HCT116 (cell line): ENCODE data around the gene LORICRIN. TPM values are rescaled to one million over a fixed set of nuclear protein-coding genes. Genes with fewer than 3 reads are reported as not detected.

Source experiments
- ATAC-seq: fragments of 200-7000 bp; cut with Tn5 transposase; 2 replicates; pipeline ENCODE4 v1.9.1; 2020; ENCODE audit warnings: mild to moderate bottlenecking, moderate library complexity
- BruUV-seq: library from RNA; stranded (reverse); fragments of 400-500 nt; replicated peaks from 2 replicates; lab custom pipeline; 2021; lab: Mats Ljungman, UMichigan
- CTCF ChIA-PET: fragments of 300-600 bp; sonication (Branson Sonifier 250); formaldehyde crosslinking; loops from one replicate; lab custom pipeline; 2021; ENCODE audit warnings: antibody characterized with exemption; lab: Charles Lee
- POLR2A ChIA-PET: fragments of 300-600, 350-600 bp; sonication (Branson Sonifier 250); formaldehyde crosslinking; loops from one replicate; lab custom pipeline; 2021; ENCODE audit warnings: antibody characterized with exemption; lab: Charles Lee
- RAD21 ChIA-PET, 2 experiments: fragments of 300-600 bp; sonication (Branson Sonifier 250); formaldehyde crosslinking; loops; one replicate each; lab custom pipeline; 2023; ENCODE audit warnings: low total read pairs in 2 of 2; ENCODE audit not compliant: uncharacterized antibody in 2 of 2, unreplicated experiment in 2 of 2, low non-redundant PET in 1 of 2; lab: Charles Lee
- DNase-seq: peaks from one replicate; pipeline ENCODE4 v3.0.0-alpha.2; 2010; ENCODE audit warnings: low read depth, low spot score
- H2AFZ ChIP-seq: fragments of 200-600 bp; shearing (Covaris generic), sonication (generic); 2 replicates; pipeline ENCODE4 v1.6.1; 2017; ENCODE audit warnings: low read depth, mixed run types, mixed read lengths, antibody characterized with exemption, low read length; ENCODE audit not compliant: poor library complexity, severe bottlenecking
- H3K27ac ChIP-seq: 2 replicates; pipeline ENCODE4 v1.5.1; 2012; ENCODE audit warnings: low read depth, low read length
- H3K27me3 ChIP-seq: fragments of 200-600 bp; sonication (generic); 2 replicates; pipeline ENCODE4 v1.6.1; 2016; ENCODE audit warnings: mixed run types, low read length, mixed read lengths; ENCODE audit not compliant: insufficient read depth
- H3K36me3 ChIP-seq, 2 experiments: fragments of 200-500 bp in 1 of 2; fragments of 200-600 bp in 1 of 2; sonication (Bioruptor generic) in 1 of 2; sonication (generic) in 1 of 2; 2 replicates each; pipeline versions ENCODE4 v1.5.1 to v1.6.1; 2014 to 2016; ENCODE audit warnings: low read length in 2 of 2, inconsistent platforms in 1 of 2, mixed read lengths in 1 of 2, mixed run types in 1 of 2; ENCODE audit not compliant: insufficient read depth in 2 of 2, control insufficient read depth in 1 of 2
- H3K4me1 ChIP-seq, 2 experiments: fragments of 200-600 bp in 1 of 2; sonication (generic) in 1 of 2; 2 replicates each; pipeline versions ENCODE4 v1.5.1 to v1.6.1; 2012 to 2017; ENCODE audit warnings: low read length in 2 of 2, inconsistent platforms in 1 of 2, mild to moderate bottlenecking in 1 of 2, mixed read lengths in 1 of 2, mixed run types in 1 of 2, moderate library complexity in 1 of 2; ENCODE audit not compliant: insufficient read depth in 2 of 2, control insufficient read depth in 1 of 2
- H3K4me2 ChIP-seq: fragments of 200-600 bp; sonication (generic); 2 replicates; pipeline ENCODE4 v1.6.1; 2017; ENCODE audit warnings: mixed run types, low read length, mixed read lengths
- H3K4me3 ChIP-seq, 2 experiments: fragments of 200-600 bp in 1 of 2; sonication (generic) in 1 of 2; replicated peaks in 1 of 2; 2 replicates each; pipeline ENCODE4 v1.5.1; 2011 to 2016; ENCODE audit warnings: low read length in 2 of 2, control low read depth in 1 of 2, low read depth in 1 of 2, mild to moderate bottlenecking in 1 of 2, mixed read lengths in 1 of 2, mixed run types in 1 of 2
- H3K79me2 ChIP-seq: fragments of 200-600 bp; sonication (generic); 2 replicates; pipeline ENCODE4 v1.6.1; 2017; ENCODE audit warnings: mild to moderate bottlenecking, mixed run types, low read length, moderate library complexity, mixed read lengths; ENCODE audit not compliant: insufficient read depth
- H3K9ac ChIP-seq: fragments of 200-600 bp; sonication (generic); 2 replicates; pipeline ENCODE4 v1.6.1; 2016; ENCODE audit warnings: low read length, mixed read lengths
- H3K9me2 ChIP-seq: fragments of 200-600 bp; sonication (generic), shearing (Covaris generic); 2 replicates; pipeline ENCODE4 v1.6.1; 2017; ENCODE audit warnings: mixed run types, mild to moderate bottlenecking, moderate library complexity; ENCODE audit not compliant: insufficient read depth
- H3K9me3 ChIP-seq, 2 experiments: fragments of 200-500 bp in 1 of 2; fragments of 200-600 bp in 1 of 2; sonication (Bioruptor generic) in 1 of 2; sonication (generic) in 1 of 2; 2 replicates each; pipeline ENCODE4 v1.6.1; 2014 to 2017; ENCODE audit warnings: low read length in 2 of 2, mixed read lengths in 2 of 2, inconsistent platforms in 1 of 2, low read depth in 1 of 2, mild to moderate bottlenecking in 1 of 2, mixed run types in 1 of 2, moderate library complexity in 1 of 2; ENCODE audit not compliant: control insufficient read depth in 1 of 2, insufficient read depth in 1 of 2
- H4K20me1 ChIP-seq: fragments of 200-600 bp; sonication (generic), shearing (Covaris generic); 2 replicates; pipeline ENCODE4 v1.6.1; 2017; ENCODE audit warnings: mixed run types, mild to moderate bottlenecking, moderate library complexity; ENCODE audit not compliant: insufficient read depth
- CEBPB ChIP-seq: IDR thresholded peaks from 2 replicates; pipeline ENCODE4 v1.6.1; 2012; ENCODE audit warnings: low read depth
- MAX ChIP-seq: IDR thresholded peaks from 2 replicates; pipeline ENCODE4 v1.6.1; 2012
- RAD21 ChIP-seq: IDR thresholded peaks from 2 replicates; pipeline ENCODE4 v1.6.1; 2012; ENCODE audit warnings: low read depth, mild to moderate bottlenecking
- REST ChIP-seq: IDR thresholded peaks from 2 replicates; pipeline ENCODE4 v1.6.1; 2012; ENCODE audit warnings: low read depth
- SP1 ChIP-seq: IDR thresholded peaks from 2 replicates; pipeline ENCODE4 v1.6.1; 2012; ENCODE audit warnings: low read depth
- SRF ChIP-seq: IDR thresholded peaks from 2 replicates; pipeline ENCODE4 v1.6.1; 2012; ENCODE audit warnings: low read depth
- YY1 ChIP-seq: IDR thresholded peaks from 2 replicates; pipeline ENCODE4 v1.6.1; 2011; ENCODE audit warnings: low read length, low read depth, moderate library complexity, mild to moderate bottlenecking; ENCODE audit not compliant: insufficient replicate concordance; ENCODE audit errors: extremely low read depth
- ZBTB33 ChIP-seq: IDR thresholded peaks from 2 replicates; pipeline ENCODE4 v1.6.1; 2011; ENCODE audit warnings: mild to moderate bottlenecking, low read length, moderate library complexity; ENCODE audit not compliant: insufficient replicate concordance; ENCODE audit errors: extremely low read depth
- ZFX ChIP-seq: fragments of 450-650 bp; IDR thresholded peaks from 2 replicates; pipeline ENCODE4 v1.6.1; 2017
- ZNF274 ChIP-seq: fragments of 200-500 bp; sonication (Bioruptor generic); IDR thresholded peaks from 2 replicates; pipeline ENCODE4 v1.6.1; 2014; ENCODE audit warnings: mild to moderate bottlenecking, low read depth, low read length, inconsistent platforms
- intact Hi-C: fragments of 100-400 bp; cut with micrococcal nuclease; formaldehyde crosslinking; loops from 2 replicates; pipeline ENCODE4 v1.10.0; 2022
- total RNA-seq: library from RNA; stranded (reverse); gene quantifications from one replicate; pipeline ENCODE4 v1.2.1, GENCODE V29; 2021; ENCODE audit not compliant: unreplicated experiment

Gene LORICRIN
- total RNA-seq, 1 experiment from 2014 or later = not detected

- DNase-seq = no peak
- H3K36me3 ChIP-seq = no peaks in the 10 kb centered on the region
- TF ChIP-seq YY1 (no peak), CEBPB (no peak), RAD21 (no peak), ZNF274 (no peak), MAX (no peak), ZBTB33 (no peak), REST (no peak), ZFX (no peak), SP1 (no peak), SRF (no peak)
- no peaks in the 10 kb centered on the region for H3K79me2 ChIP-seq
- CTCF ChIA-PET = no interaction called here
- H3K4me2 ChIP-seq = no peak overlapping the region
- peaks cover 25% of the 10 kb centered on the region for H3K27me3 ChIP-seq
- intact Hi-C loops = no loop called here
- H2AFZ ChIP-seq = no peak overlapping the region
- POLR2A ChIA-PET = no interaction called here
- no peak overlapping the region for H3K27ac ChIP-seq
- no peaks in the 10 kb centered on the region for H4K20me1 ChIP-seq
- no peak for ATAC-seq
- H3K9me2 ChIP-seq = no peaks in the 10 kb centered on the region
- H3K9me3 ChIP-seq = no peaks in the 10 kb centered on the region
- H3K4me1 ChIP-seq = no peaks in the 10 kb centered on the region
- RAD21 ChIA-PET = no interaction called here
- no peak overlapping the region for H3K9ac ChIP-seq
- H3K4me3 ChIP-seq = no peak overlapping the region
- no TSS peak for BruUV-seq
Measured at GRCh38 chr1:153306303-153307220, 47.1 kb downstream of the LORICRIN start.
